Measurements from ENCODE around the gene CDH15. TPM values are rescaled to one million over a fixed set of nuclear protein-coding genes. Genes with fewer than 3 reads are reported as not detected.

Gene CDH15
- total RNA-seq, 1 donor from 2014 or later, result 0.18 TPM

- Histone ChIP-seq H3K79me2 (ENCODE audit: insufficient read depth, low read length) (no peaks in the 10 kb centered on the region), H3K4me3 (ENCODE audit: insufficient read depth, low read depth, low read length) (no peak overlapping the region), H2AFZ (ENCODE audit: low read depth, low read length) (no peak overlapping the region), H4K20me1 (ENCODE audit: insufficient read depth, low read length) (peaks cover 4% of the 10 kb centered on the region), H3K36me3 (ENCODE audit: insufficient read depth, low read length) (no peaks in the 10 kb centered on the region), H3K9me3 (ENCODE audit: insufficient read depth, low read depth, low read length) (no peaks in the 10 kb centered on the region), H3K4me2 (ENCODE audit: low read length) (no peak overlapping the region), H3K27me3 (ENCODE audit: insufficient read depth, low read length) (no peaks in the 10 kb centered on the region), H3K27ac (ENCODE audit: low read depth, low read length) (no peak overlapping the region), H3K9ac (ENCODE audit: low read length) (no peak overlapping the region), H3K4me1 (ENCODE audit: insufficient read depth, low read length) (no peaks in the 10 kb centered on the region)
- Mint-ChIP-seq H3K9me3 (ENCODE audit: unreplicated experiment) (peaks cover 2% of the 10 kb centered on the region), H3K4me1 (ENCODE audit: low read depth, unreplicated experiment) (no peaks in the 10 kb centered on the region), H3K4me3 (ENCODE audit: unreplicated experiment) (no peak overlapping the region), H3K27me3 (ENCODE audit: low read depth, unreplicated experiment) (no peaks in the 10 kb centered on the region), H3K36me3 (ENCODE audit: low read depth, unreplicated experiment) (peaks cover 25% of the 10 kb centered on the region), H3K27ac (ENCODE audit: unreplicated experiment) (no peak overlapping the region)
- no peak for TF ChIP-seq CTCF (IDR thresholded peaks at IDR 0.05; ENCODE audit: insufficient read depth, low read depth, low read length)
- no peak for TF ChIP-seq EZH2 (IDR thresholded peaks at IDR 0.05; ENCODE audit: insufficient read depth, low read length)
- FAIRE-seq (no peak), DNase-seq (ENCODE audit: low read depth) (no peak)
Observed at GRCh38 chr16:89133457-89134127, 38.0 kb upstream of the CDH15 start.

- H3K9ac ChIP-seq (ENCODE audit: low read length), result no peak overlapping the region
- Mint-ChIP-seq H3K36me3 (ENCODE audit: low read depth, unreplicated experiment) (peaks cover 22% of the 10 kb centered on the region), H3K4me1 (ENCODE audit: low read depth, unreplicated experiment) (no peaks in the 10 kb centered on the region), H3K27ac (ENCODE audit: unreplicated experiment) (no peak overlapping the region), H3K4me3 (ENCODE audit: unreplicated experiment) (no peak overlapping the region), H3K9me3 (ENCODE audit: unreplicated experiment) (peaks cover 2% of the 10 kb centered on the region), H3K27me3 (ENCODE audit: low read depth, unreplicated experiment) (no peaks in the 10 kb centered on the region)
- H3K27me3 ChIP-seq (ENCODE audit: insufficient read depth, low read length), result no peaks in the 10 kb centered on the region
- H3K36me3 ChIP-seq (ENCODE audit: insufficient read depth, low read length), result no peaks in the 10 kb centered on the region
- H4K20me1 ChIP-seq (ENCODE audit: insufficient read depth, low read length), result peaks cover 4% of the 10 kb centered on the region
- no peak overlapping the region for H3K4me2 ChIP-seq (ENCODE audit: low read length)
- H2AFZ ChIP-seq (ENCODE audit: low read depth, low read length), result no peak overlapping the region
- no peaks in the 10 kb centered on the region for H3K79me2 ChIP-seq (ENCODE audit: insufficient read depth, low read length)
- H3K4me1 ChIP-seq (ENCODE audit: insufficient read depth, low read length), result no peaks in the 10 kb centered on the region
- no peak for DNase-seq (ENCODE audit: low read depth)
- H3K4me3 ChIP-seq (ENCODE audit: insufficient read depth, low read depth, low read length), result no peak overlapping the region
- H3K27ac ChIP-seq (ENCODE audit: low read depth, low read length), result no peak overlapping the region
- no peak for TF ChIP-seq EZH2 (IDR thresholded peaks at IDR 0.05; ENCODE audit: insufficient read depth, low read length)
- TF ChIP-seq CTCF (IDR thresholded peaks at IDR 0.05; ENCODE audit: insufficient read depth, low read depth, low read length), result no peak
- no peak for FAIRE-seq
- no peaks in the 10 kb centered on the region for H3K9me3 ChIP-seq (ENCODE audit: insufficient read depth, low read depth, low read length)
Observed at GRCh38 chr16:89134269-89134668, 37.3 kb upstream of the CDH15 start.

- Histone ChIP-seq H3K27ac (ENCODE audit: low read depth, low read length) (no peak overlapping the region), H3K9ac (ENCODE audit: low read length) (no peak overlapping the region), H3K27me3 (ENCODE audit: insufficient read depth, low read length) (no peaks in the 10 kb centered on the region), H3K36me3 (ENCODE audit: insufficient read depth, low read length) (no peaks in the 10 kb centered on the region), H3K4me2 (ENCODE audit: low read length) (no peak overlapping the region), H3K4me3 (ENCODE audit: insufficient read depth, low read depth, low read length) (no peak overlapping the region), H3K4me1 (ENCODE audit: insufficient read depth, low read length) (no peaks in the 10 kb centered on the region), H3K79me2 (ENCODE audit: insufficient read depth, low read length) (no peaks in the 10 kb centered on the region), H4K20me1 (ENCODE audit: insufficient read depth, low read length) (no peaks in the 10 kb centered on the region), H3K9me3 (ENCODE audit: insufficient read depth, low read depth, low read length) (no peaks in the 10 kb centered on the region), H2AFZ (ENCODE audit: low read depth, low read length) (no peak overlapping the region)
- peaks cover 16% of the 10 kb centered on the region for H3K36me3 Mint-ChIP-seq (ENCODE audit: low read depth, unreplicated experiment)
- no peaks in the 10 kb centered on the region for H3K27me3 Mint-ChIP-seq (ENCODE audit: low read depth, unreplicated experiment)
- no peak overlapping the region for H3K27ac Mint-ChIP-seq (ENCODE audit: unreplicated experiment)
- no peak overlapping the region for H3K4me3 Mint-ChIP-seq (ENCODE audit: unreplicated experiment)
- no peak for DNase-seq (ENCODE audit: low read depth)
- no peaks in the 10 kb centered on the region for H3K9me3 Mint-ChIP-seq (ENCODE audit: unreplicated experiment)
- no peaks in the 10 kb centered on the region for H3K4me1 Mint-ChIP-seq (ENCODE audit: low read depth, unreplicated experiment)
- no peak for FAIRE-seq
- no peak for TF ChIP-seq EZH2 (IDR thresholded peaks at IDR 0.05; ENCODE audit: insufficient read depth, low read length)
Observed at GRCh38 chr16:89135166-89135565, 36.4 kb upstream of the CDH15 start.

All from astrocyte (in vitro differentiated cells and primary cell).